Endodermal cell (in vitro differentiated cells): ENCODE results near the gene JAKMIP1. TPM values are rescaled to one million over a fixed set of nuclear protein-coding genes. Genes with fewer than 3 reads are reported as not detected.
A peak's percentile ranks its signal among the peaks of the same experiment; 100 is the strongest.

Experiments
- DNase-seq: peaks from one replicate; pipeline ENCODE4 v3.0.0-alpha.2; 2017
- H3K27ac ChIP-seq: 2 replicates; pipeline ENCODE4 v1.5.1; 2013; ENCODE audit warnings: mild to moderate bottlenecking, low read depth, low read length, moderate library complexity
- H3K27me3 ChIP-seq: 2 replicates; pipeline ENCODE4 v1.6.1; 2013; ENCODE audit warnings: mild to moderate bottlenecking, low read length, moderate library complexity; ENCODE audit not compliant: insufficient read depth, control insufficient read depth, poor library complexity, severe bottlenecking
- H3K36me3 ChIP-seq: 2 replicates; pipeline ENCODE4 v1.7.0; 2013; ENCODE audit warnings: mild to moderate bottlenecking, low read length, moderate library complexity; ENCODE audit not compliant: control insufficient read depth, insufficient read depth
- H3K4me1 ChIP-seq: one replicate; pipeline ENCODE4 v1.7.0; 2013; ENCODE audit warnings: low read length; ENCODE audit not compliant: control insufficient read depth, insufficient read depth
- H3K4me3 ChIP-seq: 2 replicates; pipeline ENCODE4 v1.5.1; 2013; ENCODE audit warnings: mild to moderate bottlenecking, low read length, moderate library complexity
- H3K9ac ChIP-seq: 2 replicates; pipeline ENCODE4 v1.6.1; 2013; ENCODE audit warnings: mild to moderate bottlenecking, low read length, moderate library complexity; ENCODE audit not compliant: poor library complexity, severe bottlenecking; ENCODE audit errors: extremely low read depth
- H3K9me3 ChIP-seq: 2 replicates; pipeline ENCODE4 v1.6.1; 2013; ENCODE audit warnings: mild to moderate bottlenecking, low read length, moderate library complexity; ENCODE audit not compliant: control insufficient read depth
- H3K27ac Mint-ChIP-seq: 2 replicates; pipeline ENCODE4 v1.8.0; 2020; ENCODE audit warnings: mixed read lengths
- H3K27me3 Mint-ChIP-seq: 2 replicates; pipeline ENCODE4 v1.8.0; 2021; ENCODE audit warnings: mild to moderate bottlenecking, mixed read lengths; ENCODE audit not compliant: insufficient read depth
- H3K36me3 Mint-ChIP-seq: 2 replicates; pipeline ENCODE4 v1.8.0; 2020; ENCODE audit warnings: low read depth, mixed read lengths
- H3K4me1 Mint-ChIP-seq: 2 replicates; pipeline ENCODE4 v1.8.0; 2020; ENCODE audit warnings: mixed read lengths
- H3K4me3 Mint-ChIP-seq: 2 replicates; pipeline ENCODE4 v1.8.0; 2020; ENCODE audit warnings: mild to moderate bottlenecking, moderate library complexity, mixed read lengths
- H3K9me3 Mint-ChIP-seq: 2 replicates; pipeline ENCODE4 v1.8.0; 2020; ENCODE audit warnings: mild to moderate bottlenecking, mixed read lengths
- WGBS, 2 experiments: methylation state at CpG; one replicate each; pipeline versions ENCODE4 v1.1.5 to v1.1.7; 2013; ENCODE audit warnings: missing lambda C conversion rate in 2 of 2, mixed read lengths in 1 of 2; ENCODE audit not compliant: insufficient coverage in 1 of 2, insufficient read length in 1 of 2; 5-methylcytosine and 5-hydroxymethylcytosine counted together
- total RNA-seq, 2 donors: library from RNA; stranded (reverse); fragmentation: NEBNext Ultra II Directional in 1 of 2; extraction: Animal tissue kit (Norgen Biotek cat#: 25700) in 1 of 2; gene quantifications; 2 replicates in 1 of 2; 3 replicates in 1 of 2; pipeline ENCODE4 v1.2.1, GENCODE V29; 2021
- TF ChIP-seq, protein P1 (sequence below): fragments of 200-600 bp; sonication (generic); conservative IDR thresholded peaks from 2 replicates; pipeline ENCODE4 v1.5.0; 2021; ENCODE audit warnings: antibody characterized with exemption, mild to moderate bottlenecking

Gene JAKMIP1
- total RNA-seq, 2 donors from 2014 or later: 10.4 to 11.2 TPM

DNA sequence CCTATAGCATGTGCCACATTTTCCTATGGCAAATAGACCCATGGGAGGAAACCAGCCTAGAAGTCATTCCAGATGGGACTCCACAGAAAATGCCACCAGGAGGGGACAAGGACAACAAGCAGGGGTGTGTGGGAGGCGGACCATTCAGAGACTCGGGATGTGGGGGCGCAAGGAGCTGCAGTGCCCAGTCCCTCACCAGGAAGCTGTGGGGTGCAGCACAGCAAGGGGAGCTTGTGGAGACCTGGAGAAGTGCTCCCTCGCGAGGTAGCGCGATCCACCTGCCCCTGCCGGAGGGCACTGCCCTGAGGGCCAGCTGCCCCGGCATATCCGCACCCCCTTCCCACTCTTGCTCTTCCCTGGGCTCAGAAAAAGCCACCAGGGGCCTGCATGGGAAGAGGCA is 136.7 kb downstream of the JAKMIP1 start:
- no peaks in the 10 kb centered on the region for H3K4me1 Mint-ChIP-seq
- H3K4me1 ChIP-seq: no peaks in the 10 kb centered on the region
- peaks cover 35% of the 10 kb centered on the region for H3K36me3 ChIP-seq
- no peaks in the 10 kb centered on the region for H3K27me3 Mint-ChIP-seq
- H3K9ac ChIP-seq: no peak overlapping the region
- H3K9me3 Mint-ChIP-seq: peaks cover 26% of the 10 kb centered on the region
- H3K27ac ChIP-seq: no peak overlapping the region
- H3K27ac Mint-ChIP-seq: no peak overlapping the region
- TF ChIP-seq, protein P1, sequence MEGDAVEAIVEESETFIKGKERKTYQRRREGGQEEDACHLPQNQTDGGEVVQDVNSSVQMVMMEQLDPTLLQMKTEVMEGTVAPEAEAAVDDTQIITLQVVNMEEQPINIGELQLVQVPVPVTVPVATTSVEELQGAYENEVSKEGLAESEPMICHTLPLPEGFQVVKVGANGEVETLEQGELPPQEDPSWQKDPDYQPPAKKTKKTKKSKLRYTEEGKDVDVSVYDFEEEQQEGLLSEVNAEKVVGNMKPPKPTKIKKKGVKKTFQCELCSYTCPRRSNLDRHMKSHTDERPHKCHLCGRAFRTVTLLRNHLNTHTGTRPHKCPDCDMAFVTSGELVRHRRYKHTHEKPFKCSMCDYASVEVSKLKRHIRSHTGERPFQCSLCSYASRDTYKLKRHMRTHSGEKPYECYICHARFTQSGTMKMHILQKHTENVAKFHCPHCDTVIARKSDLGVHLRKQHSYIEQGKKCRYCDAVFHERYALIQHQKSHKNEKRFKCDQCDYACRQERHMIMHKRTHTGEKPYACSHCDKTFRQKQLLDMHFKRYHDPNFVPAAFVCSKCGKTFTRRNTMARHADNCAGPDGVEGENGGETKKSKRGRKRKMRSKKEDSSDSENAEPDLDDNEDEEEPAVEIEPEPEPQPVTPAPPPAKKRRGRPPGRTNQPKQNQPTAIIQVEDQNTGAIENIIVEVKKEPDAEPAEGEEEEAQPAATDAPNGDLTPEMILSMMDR: no peak
- H3K27me3 ChIP-seq: no peaks in the 10 kb centered on the region
- no peak overlapping the region for H3K4me3 Mint-ChIP-seq
- H3K4me3 ChIP-seq: no peak overlapping the region
- peaks cover 60% of the 10 kb centered on the region for H3K36me3 Mint-ChIP-seq
- 94% methylated on average over 10 of the region's 10 CpGs for WGBS, 2 experiments
- peaks cover 25% of the 10 kb centered on the region for H3K9me3 ChIP-seq
- DNase-seq: no peak

DNA sequence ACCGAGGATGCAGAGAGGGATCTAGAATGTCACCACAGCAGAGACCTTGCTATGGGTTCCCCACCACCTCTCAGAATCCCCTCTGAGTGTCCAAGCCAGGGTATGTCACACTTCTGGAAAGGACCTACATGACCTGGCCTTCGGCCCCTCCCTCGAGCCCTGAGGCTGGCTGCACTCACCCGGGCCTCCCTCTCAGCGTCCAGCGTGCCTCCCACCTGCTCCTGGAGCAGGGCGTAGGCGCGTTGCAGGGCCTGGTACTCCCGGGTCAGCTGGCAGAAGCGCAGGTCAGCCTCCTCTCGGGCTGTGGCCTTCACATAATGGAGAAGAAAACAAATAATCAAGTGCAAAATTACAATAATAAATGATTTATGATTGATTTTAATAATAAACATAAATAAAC is 138.2 kb downstream of the JAKMIP1 start:
- Mint-ChIP-seq H3K36me3 (peaks cover 61% of the 10 kb centered on the region), H3K9me3 (peaks cover 34% of the 10 kb centered on the region), H3K27ac (no peak overlapping the region), H3K4me3 (no peak overlapping the region), H3K4me1 (no peaks in the 10 kb centered on the region), H3K27me3 (no peaks in the 10 kb centered on the region)
- Histone ChIP-seq H3K4me3 (no peak overlapping the region), H3K4me1 (no peaks in the 10 kb centered on the region), H3K9me3 (peaks cover 41% of the 10 kb centered on the region), H3K27ac (no peak overlapping the region), H3K9ac (no peak overlapping the region), H3K36me3 (peaks cover 51% of the 10 kb centered on the region), H3K27me3 (no peaks in the 10 kb centered on the region)
- TF ChIP-seq, protein P1: no peak
- no peak for DNase-seq
- 92 to 95% methylated on average over 4 to 12 of the region's 12 CpGs for WGBS, 2 experiments

DNA sequence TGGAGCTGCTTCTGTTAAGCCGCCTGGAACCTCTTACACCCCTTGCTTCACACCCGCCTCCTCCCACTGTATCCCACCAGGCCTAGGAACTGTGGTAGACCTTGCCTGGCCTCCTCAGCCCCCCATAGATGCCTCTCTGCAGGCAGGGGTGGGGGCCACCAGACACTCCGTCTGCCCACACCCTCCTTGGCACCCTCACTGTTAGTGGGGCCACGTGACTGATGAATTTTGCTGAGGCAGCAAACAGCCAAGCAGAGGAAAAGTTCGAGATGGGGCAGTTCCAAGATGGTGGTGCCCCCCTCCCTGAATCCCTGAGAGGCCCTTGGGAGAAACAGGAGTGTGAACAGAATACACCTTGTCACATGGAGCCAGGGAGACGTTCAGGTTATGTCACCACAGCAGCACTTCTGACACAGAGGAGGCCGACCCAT is 141.0 kb downstream of the JAKMIP1 start:
- Histone ChIP-seq H3K27me3 (no peaks in the 10 kb centered on the region), H3K4me3 (peak overlapping the region; percentile 18), H3K4me1 (no peaks in the 10 kb centered on the region), H3K9me3 (peaks cover 47% of the 10 kb centered on the region), H3K36me3 (peaks cover 61% of the 10 kb centered on the region), H3K27ac (no peak overlapping the region), H3K9ac (no peak overlapping the region)
- 92 to 96% methylated on average over 7 of the region's 7 CpGs for WGBS, 2 experiments
- TF ChIP-seq, protein P1: no peak
- no peak overlapping the region for H3K4me3 Mint-ChIP-seq
- no peak overlapping the region for H3K27ac Mint-ChIP-seq
- peaks cover 38% of the 10 kb centered on the region for H3K9me3 Mint-ChIP-seq
- H3K4me1 Mint-ChIP-seq: no peaks in the 10 kb centered on the region
- no peak for DNase-seq
- no peaks in the 10 kb centered on the region for H3K27me3 Mint-ChIP-seq
- peaks cover 66% of the 10 kb centered on the region for H3K36me3 Mint-ChIP-seq
